Thoracic aorta (tissue), 2 donors: ENCODE data around the gene PDCD1. TPM values are rescaled to one million over a fixed set of nuclear protein-coding genes. Genes with fewer than 3 reads are reported as not detected.

Experiments used
- ATAC-seq: fragments of 150-250 bp; one replicate; pipeline ENCODE4 v1.8.0; 2017; ENCODE audit warnings: low read depth; ENCODE audit not compliant: insufficient number of reproducible peaks, low FRiP score
- DNase-seq: peaks from one replicate; pipeline ENCODE4 v3.0.0-alpha.2; 2020; ENCODE audit warnings: low spot score
- H3K27ac ChIP-seq, 2 donors: fragments of 200-600 bp; sonication (generic); 1 replicate in 1 of 2; 2 replicates in 1 of 2; pipeline ENCODE4 v1.5.1; 2016; ENCODE audit warnings: mild to moderate bottlenecking in 2 of 2, moderate library complexity in 2 of 2
- H3K27me3 ChIP-seq: fragments of 200-600 bp; sonication (generic); replicated peaks from 2 replicates; pipeline ENCODE4 v1.6.0; 2016; ENCODE audit warnings: mild to moderate bottlenecking; ENCODE audit not compliant: insufficient read depth
- H3K36me3 ChIP-seq: fragments of 200-600 bp; sonication (generic); one replicate; pipeline ENCODE4 v1.5.1; 2016
- H3K4me1 ChIP-seq, 2 donors: fragments of 200-600 bp; sonication (generic); 1 replicate in 1 of 2; 2 replicates in 1 of 2; pipeline versions ENCODE4 v1.5.1 to v1.6.0; 2016; ENCODE audit warnings: low read depth in 2 of 2, mild to moderate bottlenecking in 1 of 2; ENCODE audit not compliant: control insufficient read depth in 1 of 2
- H3K4me3 ChIP-seq: fragments of 200-600 bp; sonication (generic); 2 replicates; pipeline ENCODE4 v1.5.1; 2016; ENCODE audit warnings: mild to moderate bottlenecking
- H3K9me3 ChIP-seq: fragments of 200-600 bp; sonication (generic); 2 replicates; pipeline ENCODE4 v1.5.1; 2016
- CTCF ChIP-seq: fragments of 200-600 bp; sonication (generic); IDR thresholded peaks from one replicate; pipeline ENCODE4 v1.5.1; 2019; ENCODE audit warnings: antibody characterized with exemption
- total RNA-seq, 2 donors: library from RNA; depleted of rRNA; stranded (reverse); fragments of >200 nt; gene quantifications; one replicate each; pipeline versions ENCODE4 v1.1.0 to v1.2.3, GENCODE V29; 2016

The PDCD1 gene
- total RNA-seq, 2 donors from 2014 or later = 0.68 to 0.92 TPM

- Histone ChIP-seq H3K4me1 (no peaks in the 10 kb centered on the region), H3K9me3 (no peaks in the 10 kb centered on the region), H3K27me3 (no peaks in the 10 kb centered on the region), H3K36me3 (no peaks in the 10 kb centered on the region), H3K4me3 (no peak overlapping the region), H3K27ac (no peak overlapping the region)
- TF ChIP-seq CTCF = no peak
- DNase-seq = no peak
- ATAC-seq = no peak
Measured at GRCh38 chr2:241904791-241905710, 46.4 kb upstream of the PDCD1 start.

- no peak overlapping the region for H3K27ac ChIP-seq
- H3K4me3 ChIP-seq = no peak overlapping the region
- no peak for DNase-seq
- no peak for TF ChIP-seq CTCF
- no peak for ATAC-seq
- H3K27me3 ChIP-seq = no peaks in the 10 kb centered on the region
- no peaks in the 10 kb centered on the region for H3K36me3 ChIP-seq
- H3K4me1 ChIP-seq = no peaks in the 10 kb centered on the region
- H3K9me3 ChIP-seq = no peaks in the 10 kb centered on the region
Measured at GRCh38 chr2:241904011-241904718, 45.5 kb upstream of the PDCD1 start.

- Histone ChIP-seq H3K27me3 (no peaks in the 10 kb centered on the region), H3K4me1 (no peaks in the 10 kb centered on the region), H3K27ac (no peak overlapping the region), H3K4me3 (no peak overlapping the region), H3K9me3 (no peaks in the 10 kb centered on the region), H3K36me3 (no peaks in the 10 kb centered on the region)
- no peak for TF ChIP-seq CTCF
- DNase-seq = no peak
- no peak for ATAC-seq
Measured at GRCh38 chr2:241903121-241904010, 44.7 kb upstream of the PDCD1 start.

- DNase-seq (no peak), ATAC-seq (no peak)
- no peaks in the 10 kb centered on the region for H3K4me1 ChIP-seq
- no peaks in the 10 kb centered on the region for H3K36me3 ChIP-seq
- H3K9me3 ChIP-seq = no peaks in the 10 kb centered on the region
- no peaks in the 10 kb centered on the region for H3K27me3 ChIP-seq
- peak overlapping the region; percentile 66 for H3K4me3 ChIP-seq
- no peak overlapping the region for H3K27ac ChIP-seq
- no peak for TF ChIP-seq CTCF
Measured at GRCh38 chr2:241902357-241902991, 43.8 kb upstream of the PDCD1 start.
